Naive B cell (primary cell): ENCODE data around the gene WNT3A. TPM values are rescaled to one million over a fixed set of nuclear protein-coding genes. Genes with fewer than 3 reads are reported as not detected.
"Not testable (repeated sequence)": the region's sequence is repeated elsewhere in the genome, so short reads cannot be mapped to it uniquely, and the experiment has no call there.

ENCODE experiments used
- ATAC-seq, 2 donors: fragments of 150-1000 bp; cut with Tn5 transposase; 2 replicates each; pipeline ENCODE4 v1.10.0; 2021; ENCODE audit warnings: low read depth in 2 of 2, mild to moderate bottlenecking in 2 of 2, moderate library complexity in 2 of 2
- DNase-seq: peaks from one replicate; pipeline ENCODE4 v3.0.0; 2022
- H3K27ac Mint-ChIP-seq, 6 donors: one replicate each; pipeline ENCODE4 v1.8.0; 2020 to 2022; ENCODE audit warnings: mild to moderate bottlenecking in 6 of 6, mixed read lengths in 6 of 6, moderate library complexity in 5 of 6, inconsistent platforms in 2 of 6
- H3K27me3 Mint-ChIP-seq, 3 donors: one replicate each; pipeline ENCODE4 v1.8.0; 2021 to 2022; ENCODE audit warnings: mixed read lengths in 3 of 3, mild to moderate bottlenecking in 1 of 3
- H3K36me3 Mint-ChIP-seq, 2 donors: one replicate each; pipeline ENCODE4 v1.8.0; 2020 to 2022; ENCODE audit warnings: mixed read lengths in 2 of 2, inconsistent platforms in 1 of 2, mild to moderate bottlenecking in 1 of 2
- H3K4me1 Mint-ChIP-seq, 3 donors: one replicate each; pipeline ENCODE4 v1.8.0; 2020 to 2022; ENCODE audit warnings: mixed read lengths in 3 of 3, inconsistent platforms in 1 of 3, mild to moderate bottlenecking in 1 of 3, moderate library complexity in 1 of 3
- H3K4me3 Mint-ChIP-seq, 8 donors: one replicate each; pipeline ENCODE4 v1.8.0; 2020 to 2022; ENCODE audit warnings: mild to moderate bottlenecking in 8 of 8, mixed read lengths in 8 of 8, moderate library complexity in 8 of 8, inconsistent platforms in 2 of 8
- H3K9me3 Mint-ChIP-seq, 7 donors: one replicate each; pipeline ENCODE4 v1.8.0; 2020 to 2022; ENCODE audit warnings: mixed read lengths in 7 of 7, mild to moderate bottlenecking in 5 of 7, inconsistent platforms in 2 of 7, moderate library complexity in 1 of 7
- polyA plus RNA-seq, 6 donors: library from polyadenylated mRNA; unstranded; fragments of 300-500 nt; fragmentation: Illumina TruSeq; gene quantifications; one replicate each; pipeline ENCODE4 v1.2.3, GENCODE V29; 2021; ENCODE audit warnings: low read depth in 6 of 6

WNT3A gene, protein sequence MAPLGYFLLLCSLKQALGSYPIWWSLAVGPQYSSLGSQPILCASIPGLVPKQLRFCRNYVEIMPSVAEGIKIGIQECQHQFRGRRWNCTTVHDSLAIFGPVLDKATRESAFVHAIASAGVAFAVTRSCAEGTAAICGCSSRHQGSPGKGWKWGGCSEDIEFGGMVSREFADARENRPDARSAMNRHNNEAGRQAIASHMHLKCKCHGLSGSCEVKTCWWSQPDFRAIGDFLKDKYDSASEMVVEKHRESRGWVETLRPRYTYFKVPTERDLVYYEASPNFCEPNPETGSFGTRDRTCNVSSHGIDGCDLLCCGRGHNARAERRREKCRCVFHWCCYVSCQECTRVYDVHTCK
- polyA plus RNA-seq = not detected

GRCh38 chr1:228006786-228007048, at the start of gene WNT3A:
TSS of gene WNT3A (plus strand) at chr1:228006998. CDS start at chr1:228007129, 131 bp downstream.
- no peak for DNase-seq
- Mint-ChIP-seq H3K27ac (no peak within 1 kb of the TSS), H3K9me3 (peaks cover 0 to 3% (median 0%) of the 10 kb centered on the region in 7 donors), H3K4me3 (peak within 1 kb of the TSS; percentile 20 to 84 (median 56)), H3K27me3 (peaks cover 28 to 88% (median 77%) of the 10 kb centered on the region in 3 donors), H3K4me1 (peaks cover 36 to 41% (median 37%) of the 10 kb centered on the region in 3 donors), H3K36me3 (no peaks in the 10 kb centered on the region)
- ATAC-seq = no peak

GRCh38 chr1:227958617-227959324, 48.0 kb upstream of the WNT3A start:
- DNase-seq = no peak
- Mint-ChIP-seq H3K9me3 (peaks cover 0 to 36% (median 6%) of the 10 kb centered on the region in 7 donors), H3K4me3 (peak overlapping the region in 1 of 8 donors; percentile 8), H3K27ac (no peak overlapping the region), H3K4me1 (no peaks in the 10 kb centered on the region), H3K27me3 (peaks cover 13 to 35% (median 17%) of the 10 kb centered on the region in 3 donors), H3K36me3 (peaks cover 0 to 5% of the 10 kb centered on the region in 2 donors)
- ATAC-seq = no peak

DNA sequence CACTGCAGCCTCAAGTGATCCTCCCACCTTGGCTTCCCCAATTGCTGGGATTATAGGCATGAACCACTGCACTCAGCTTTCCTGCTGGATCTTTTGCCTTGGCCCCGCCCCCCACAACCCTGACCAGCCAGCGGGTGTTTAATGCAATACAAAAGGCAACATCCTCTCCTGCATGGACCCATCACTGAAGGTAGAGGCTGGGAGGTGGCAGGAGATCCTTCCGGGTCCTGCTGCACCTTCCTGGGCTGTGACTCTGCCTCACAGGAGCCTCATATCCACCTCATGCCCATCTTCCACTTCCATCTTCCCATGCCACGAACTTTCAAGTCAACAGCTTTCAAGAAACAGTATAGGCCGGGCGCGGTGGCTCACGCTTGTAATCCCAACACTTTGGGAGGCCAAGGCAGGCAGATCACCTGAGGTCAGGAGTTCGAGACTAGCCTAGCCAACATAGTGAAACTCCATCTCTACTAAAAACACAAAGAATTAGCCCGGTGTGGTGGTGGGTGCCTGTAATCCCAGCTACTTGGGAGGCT, 47.4 kb upstream of the WNT3A start:
- H3K27me3 Mint-ChIP-seq = peaks cover 11 to 32% (median 13%) of the 10 kb centered on the region in 3 donors

DNA sequence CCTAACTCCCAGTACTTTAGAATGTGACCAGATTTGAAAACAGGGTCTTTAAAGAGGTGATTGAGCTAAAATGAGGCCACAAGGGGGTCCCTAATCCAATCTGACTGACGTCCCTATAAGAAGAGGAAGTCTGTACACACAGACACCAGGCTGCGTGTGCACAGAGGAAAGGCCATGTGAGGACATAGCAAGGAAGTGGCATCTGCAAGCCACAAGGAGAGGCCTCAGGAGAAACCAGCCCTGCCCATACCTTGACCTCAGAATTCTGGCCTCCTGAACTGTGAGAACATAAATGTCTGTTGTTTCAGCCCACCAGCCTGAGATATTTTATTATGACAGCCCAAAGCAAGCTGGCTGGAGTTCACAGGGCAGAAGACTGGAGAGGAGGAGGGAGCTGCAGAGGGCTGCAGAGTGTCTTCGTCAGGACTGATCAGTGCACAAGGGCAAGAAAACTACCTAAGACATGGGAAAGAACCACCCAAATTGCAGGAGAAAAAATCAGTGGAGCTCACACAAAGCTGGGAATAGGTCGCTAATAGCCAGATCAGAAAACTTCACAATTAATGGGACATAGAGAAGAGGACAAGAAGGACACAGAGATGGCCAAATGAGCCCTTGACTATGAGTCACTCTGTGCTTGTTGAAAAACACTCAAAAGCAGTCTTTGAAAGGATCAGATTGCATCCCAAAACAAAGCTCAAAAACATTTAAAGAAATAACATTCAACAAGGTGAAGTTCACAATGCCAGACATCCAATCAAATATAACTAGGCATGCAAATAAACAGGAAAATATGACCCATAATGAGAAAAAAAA, 44.9 kb upstream of the WNT3A start:
- no peak overlapping the region for H3K4me3 Mint-ChIP-seq
- no peaks in the 10 kb centered on the region for H3K4me1 Mint-ChIP-seq
- no peak overlapping the region for H3K27ac Mint-ChIP-seq
- peaks cover 0 to 7% (median 2%) of the 10 kb centered on the region in 7 donors for H3K9me3 Mint-ChIP-seq
- H3K36me3 Mint-ChIP-seq = peaks cover 0 to 5% of the 10 kb centered on the region in 2 donors
- no peak for DNase-seq
- peaks cover 9 to 24% (median 13%) of the 10 kb centered on the region in 3 donors for H3K27me3 Mint-ChIP-seq
- no peak for ATAC-seq

More for the DNA sequence above, 47.4 kb upstream of the WNT3A start:
- DNase-seq = no peak
- Mint-ChIP-seq H3K4me1 (no peaks in the 10 kb centered on the region), H3K9me3 (peaks cover 0 to 32% (median 5%) of the 10 kb centered on the region in 7 donors), H3K27ac (no peak overlapping the region), H3K4me3 (no peak overlapping the region), H3K36me3 (peaks cover 0 to 5% of the 10 kb centered on the region in 2 donors)
- ATAC-seq = no peak

DNA sequence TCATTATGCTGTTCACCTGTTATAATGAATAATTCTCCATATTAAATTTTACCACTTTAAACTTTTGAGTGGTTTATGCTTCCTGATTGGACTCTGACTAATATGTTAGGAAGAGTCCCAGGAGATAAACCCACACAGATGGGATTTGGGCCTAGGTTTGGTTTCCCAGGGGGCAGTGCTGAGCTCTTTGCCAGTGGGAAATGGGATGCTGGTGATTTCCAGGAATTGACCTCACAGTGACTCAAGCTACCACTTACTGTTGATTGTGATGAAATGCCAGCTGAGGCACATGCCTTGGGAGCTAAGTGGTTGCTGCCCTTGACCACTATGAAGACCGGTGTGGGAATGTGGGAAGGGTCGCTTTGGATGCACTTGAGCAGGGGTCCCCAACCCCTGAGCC, 40.1 kb upstream of the WNT3A start:
- H3K4me3 Mint-ChIP-seq, DNase-seq, H3K9me3 Mint-ChIP-seq, H3K27me3 Mint-ChIP-seq, H3K36me3 Mint-ChIP-seq, H3K4me1 Mint-ChIP-seq, H3K27ac Mint-ChIP-seq, ATAC-seq: not testable (repeated sequence)

DNA sequence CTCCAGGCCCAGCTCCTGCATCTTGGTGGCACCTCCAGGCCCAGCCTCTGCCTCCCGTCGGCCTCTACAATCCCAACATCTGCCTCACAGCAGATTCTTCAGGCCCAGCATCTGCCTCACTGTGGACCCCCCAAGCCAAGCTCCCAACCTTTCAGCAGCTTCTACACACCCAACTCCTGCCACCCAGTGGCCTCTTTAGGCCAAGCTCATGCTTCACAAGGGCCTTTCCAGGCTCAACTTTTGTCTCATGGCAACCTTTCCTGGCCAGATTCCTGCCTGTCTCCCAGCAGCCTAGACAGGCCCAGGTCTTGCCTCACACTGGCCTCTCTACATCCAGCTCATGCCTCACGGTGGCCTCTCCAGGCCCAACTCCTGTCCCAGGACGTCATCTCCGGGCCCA, 39.0 kb upstream of the WNT3A start:
- not testable (repeated sequence) for H3K9me3 Mint-ChIP-seq, H3K27me3 Mint-ChIP-seq, H3K4me3 Mint-ChIP-seq, DNase-seq, H3K36me3 Mint-ChIP-seq, H3K4me1 Mint-ChIP-seq, ATAC-seq
- peak overlapping the region in 1 of 6 donors; percentile 61 for H3K27ac Mint-ChIP-seq

DNA sequence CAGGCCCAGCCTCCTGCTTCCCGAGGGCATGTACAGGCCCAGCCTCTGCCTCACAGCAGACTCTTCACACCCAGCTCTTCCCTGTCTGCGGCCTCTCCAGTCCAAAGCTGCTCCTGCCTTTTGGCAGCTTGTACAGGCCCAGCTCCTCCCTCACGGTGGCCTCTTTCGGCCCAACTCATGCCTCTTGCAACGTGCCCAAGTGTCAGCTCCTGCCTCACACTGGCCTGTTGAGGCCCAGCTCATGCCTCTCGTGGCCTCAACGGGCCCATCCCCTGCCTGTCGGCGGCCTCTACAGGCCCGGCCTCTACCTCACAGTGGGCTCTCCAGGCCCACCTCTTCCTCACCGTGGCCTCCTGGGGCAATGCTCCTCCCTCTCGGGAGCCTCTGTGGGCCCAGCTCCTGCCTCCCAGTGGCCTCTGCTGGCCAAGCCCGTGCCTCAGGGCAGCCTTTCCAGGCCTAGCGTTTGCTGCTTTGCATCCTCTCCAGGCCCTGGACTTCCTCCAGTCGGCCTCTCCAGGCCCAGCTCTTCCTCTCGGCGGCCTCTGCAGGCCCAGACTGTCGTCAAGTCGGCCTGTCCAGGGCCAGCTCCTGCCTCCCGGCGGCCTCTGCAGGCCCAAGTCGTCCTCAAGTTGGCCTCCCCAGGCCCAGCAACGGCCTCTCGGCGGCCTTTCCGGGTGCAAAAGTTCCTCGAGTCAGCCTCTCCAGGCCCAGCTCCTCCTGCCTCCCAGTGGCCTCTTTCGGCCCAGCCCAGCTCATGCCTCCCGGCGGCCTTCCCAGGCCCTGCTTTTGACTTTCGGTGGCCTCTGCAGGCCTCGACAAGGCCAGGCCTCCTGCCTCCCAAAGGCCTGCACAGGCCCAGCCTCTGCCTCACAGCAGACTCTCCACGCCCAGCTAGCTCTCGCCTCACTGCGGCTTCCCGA, 36.5 kb upstream of the WNT3A start:
- DNase-seq, H3K9me3 Mint-ChIP-seq, H3K27ac Mint-ChIP-seq, H3K4me3 Mint-ChIP-seq, H3K27me3 Mint-ChIP-seq, H3K4me1 Mint-ChIP-seq, H3K36me3 Mint-ChIP-seq, ATAC-seq: not testable (repeated sequence)

- not testable (repeated sequence) for H3K9me3 Mint-ChIP-seq, H3K27me3 Mint-ChIP-seq, ATAC-seq, H3K4me1 Mint-ChIP-seq, H3K4me3 Mint-ChIP-seq, DNase-seq, H3K27ac Mint-ChIP-seq, H3K36me3 Mint-ChIP-seq
These were observed 35.6 kb upstream of the WNT3A start for GRCh38 chr1:227971216-227971615.

- H3K27me3 Mint-ChIP-seq, DNase-seq, H3K9me3 Mint-ChIP-seq, H3K4me1 Mint-ChIP-seq, ATAC-seq, H3K4me3 Mint-ChIP-seq, H3K27ac Mint-ChIP-seq, H3K36me3 Mint-ChIP-seq: not testable (repeated sequence)
These were observed 35.0 kb upstream of the WNT3A start for GRCh38 chr1:227971643-227972282.

DNA sequence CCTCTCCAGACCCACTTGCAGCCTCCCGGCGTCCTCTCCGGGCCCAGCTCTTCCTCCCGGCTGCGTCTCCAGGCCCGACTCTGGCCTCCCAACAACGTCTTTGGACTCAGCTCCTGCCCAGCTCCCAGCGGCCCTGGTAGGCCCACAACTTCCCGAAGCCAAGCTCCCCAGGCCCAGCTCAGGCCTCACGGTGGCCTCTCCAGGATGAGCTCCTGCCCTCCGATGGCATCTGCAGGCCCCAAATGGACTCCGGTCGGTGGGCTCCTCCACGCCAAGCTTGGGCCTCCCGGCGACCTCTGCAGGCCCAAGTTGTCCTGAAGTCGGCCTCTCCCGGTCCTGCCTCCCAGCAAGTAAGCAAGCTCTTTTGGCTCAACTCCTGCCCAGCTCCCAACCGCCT, 34.5 kb upstream of the WNT3A start:
- not testable (repeated sequence) for H3K27ac Mint-ChIP-seq, H3K27me3 Mint-ChIP-seq, H3K4me3 Mint-ChIP-seq, H3K36me3 Mint-ChIP-seq, DNase-seq, ATAC-seq, H3K9me3 Mint-ChIP-seq, H3K4me1 Mint-ChIP-seq

DNA sequence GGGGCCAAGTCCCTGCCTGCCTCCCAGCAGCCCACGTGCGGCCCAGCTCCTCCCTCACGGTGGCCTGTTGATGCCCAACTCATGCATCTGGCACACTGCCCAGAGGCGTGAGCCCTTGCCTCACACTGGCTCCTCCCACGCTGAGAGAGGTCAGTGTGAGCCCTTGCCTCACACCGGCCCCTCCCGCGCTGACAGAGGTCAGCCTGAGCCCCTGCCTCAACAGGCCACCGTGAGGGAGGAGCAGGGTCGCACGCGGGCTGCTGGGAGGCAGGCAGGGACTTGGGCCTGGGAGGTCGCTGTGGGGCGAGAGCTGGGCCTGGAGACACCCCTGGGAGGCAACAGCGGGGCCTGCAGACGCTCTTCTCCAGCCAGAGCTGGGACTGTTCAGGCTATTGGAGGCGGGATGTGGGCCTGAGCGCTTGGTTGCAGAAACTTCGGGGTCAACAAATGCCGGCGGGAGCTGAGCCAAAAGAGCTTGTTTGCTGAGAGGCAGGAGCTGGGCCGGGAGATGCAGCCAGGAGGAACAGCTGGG, 33.9 kb upstream of the WNT3A start:
- H3K27me3 Mint-ChIP-seq, H3K9me3 Mint-ChIP-seq, ATAC-seq, DNase-seq, H3K27ac Mint-ChIP-seq, H3K4me1 Mint-ChIP-seq, H3K36me3 Mint-ChIP-seq, H3K4me3 Mint-ChIP-seq: not testable (repeated sequence)

GRCh38 chr1:227973724-227974288, 33.0 kb upstream of the WNT3A start:
- not testable (repeated sequence) for DNase-seq, H3K9me3 Mint-ChIP-seq, H3K4me1 Mint-ChIP-seq, H3K4me3 Mint-ChIP-seq, H3K27ac Mint-ChIP-seq, ATAC-seq, H3K27me3 Mint-ChIP-seq, H3K36me3 Mint-ChIP-seq
